HepG2 (cell line): ENCODE results near the gene UXS1. TPM values are rescaled to one million over a fixed set of nuclear protein-coding genes. Genes with fewer than 3 reads are reported as not detected.

Experiments
- KAT8 ChIP-seq: IDR thresholded peaks from 2 replicates; pipeline ENCODE4 v1.6.1; 2016; ENCODE audit warnings: missing genetic modification reagents, missing compliant biosample characterization
- LRRFIP1 ChIP-seq: sonication (generic); formaldehyde crosslinking; conservative IDR thresholded peaks from 2 replicates; pipeline ENCODE4 v1.4.0; 2020; ENCODE audit warnings: missing genetic modification reagents
- MEF2D ChIP-seq: sonication (generic); formaldehyde crosslinking; IDR thresholded peaks from 2 replicates; pipeline ENCODE4 v1.5.1; 2020; ENCODE audit warnings: mild to moderate bottlenecking, missing genetic modification reagents
- SMYD3 ChIP-seq: sonication (generic); formaldehyde crosslinking; IDR thresholded peaks from 2 replicates; pipeline ENCODE4 v1.8.1; 2023; ENCODE audit warnings: mild to moderate bottlenecking, missing genetic modification reagents
- SNAPC4 ChIP-seq: sonication (generic); formaldehyde crosslinking; IDR thresholded peaks from 2 replicates; pipeline ENCODE4 v1.4.0; 2020; ENCODE audit warnings: mild to moderate bottlenecking, missing genetic modification reagents
- ZBTB34 ChIP-seq: sonication (generic); formaldehyde crosslinking; IDR thresholded peaks from 2 replicates; pipeline ENCODE4 v1.8.0; 2022; ENCODE audit warnings: mild to moderate bottlenecking, missing genetic modification reagents
- ZBTB42 ChIP-seq: sonication (generic); formaldehyde crosslinking; IDR thresholded peaks from 2 replicates; pipeline ENCODE4 v1.5.0; 2020; ENCODE audit warnings: mild to moderate bottlenecking, missing genetic modification reagents
- polyA plus RNA-seq, 8 experiments: library from polyadenylated mRNA; depleted of rRNA in 3 of 8; stranded (reverse) in 7 of 8; unstranded in 1 of 8; fragments of >200 nt; fragmentation: Illumina TruSeq in 4 of 8; extraction: Trizol in 4 of 8; gene quantifications; 2 replicates each; pipeline versions ENCODE4 v1.2.1 to v1.2.3, GENCODE V29; 2011 to 2016; ENCODE audit warnings: low read depth in 4 of 8, missing spikeins in 1 of 8, mixed read lengths in 1 of 8; ENCODE audit not compliant: insufficient read depth in 1 of 8
- total RNA-seq, 5 experiments: library from RNA; depleted of rRNA; stranded (reverse); fragments of >200 nt; fragmentation: Illumina TruSeq; extraction: Trizol; gene quantifications; 2 replicates each; pipeline ENCODE4 v1.2.3, GENCODE V29; 2016; ENCODE audit warnings: low read depth in 1 of 5

UXS1 gene
- total and polyA plus RNA-seq, 2 of the 13 experiments (the other 11 are each of a cell fraction or from before 2014, with no cell fraction given), result 53.3 to 110 TPM

GRCh38 chr2:106062627-106063026, 131.5 kb downstream of the UXS1 start (continued):
- TF ChIP-seq SMYD3 (CRISPR knock-in tag) (no peak), ZBTB42 (CRISPR knock-in tag) (no peak), LRRFIP1 (CRISPR knock-in tag) (no peak), KAT8 (CRISPR knock-in tag) (no peak), SNAPC4 (no peak), ZBTB34 (CRISPR knock-in tag) (no peak), MEF2D (no peak)
